ENCODE results near the gene SLC37A2. TPM values are rescaled to one million over a fixed set of nuclear protein-coding genes. Genes with fewer than 3 reads are reported as not detected.
A peak's percentile ranks its signal among the peaks of the same experiment; 100 is the strongest.

SLC37A2 gene
- total RNA-seq, 2 donors from 2014 or later = 2.0 to 4.2 TPM

DNA sequence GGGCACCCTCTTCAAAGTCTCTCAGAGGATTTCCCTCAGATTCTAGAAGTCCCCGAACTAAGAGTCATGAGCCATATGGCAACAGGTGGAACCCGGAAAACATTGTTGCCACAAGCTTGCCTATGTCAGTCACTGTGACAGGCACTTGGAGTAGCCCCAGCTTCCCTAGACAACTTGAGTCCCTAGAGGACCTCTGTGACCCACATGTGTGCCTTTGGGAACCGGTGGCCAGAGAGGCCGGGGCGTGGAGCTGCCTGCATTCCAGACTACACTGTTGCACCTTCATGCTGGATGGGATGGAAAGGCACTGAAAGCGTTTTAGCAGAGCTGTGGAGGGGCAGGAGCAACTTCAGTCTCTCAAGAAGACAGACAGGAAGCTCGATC, 12.1 kb downstream of the SLC37A2 start:
- H3K27ac ChIP-seq = no peak overlapping the region
- H3K9me3 ChIP-seq = no peaks in the 10 kb centered on the region
- DNase-seq (ENCODE audit: low spot score) = peak; percentile 46
- no peaks in the 10 kb centered on the region for H3K27me3 ChIP-seq
- no peak overlapping the region for H3K4me3 ChIP-seq
- no peak for TF ChIP-seq CTCF (IDR thresholded peaks at IDR 0.05)
- no peaks in the 10 kb centered on the region for H3K36me3 ChIP-seq
- no peaks in the 10 kb centered on the region for H3K4me1 ChIP-seq

GRCh38 chr11:125075900-125076317, 12.8 kb downstream of the SLC37A2 start:
- TF ChIP-seq CTCF (IDR thresholded peaks at IDR 0.05) = no peak
- peak; percentile 46 for DNase-seq (ENCODE audit: low spot score)
- H3K36me3 ChIP-seq = no peaks in the 10 kb centered on the region
- H3K9me3 ChIP-seq = no peaks in the 10 kb centered on the region
- no peak overlapping the region for H3K27ac ChIP-seq
- H3K27me3 ChIP-seq = no peaks in the 10 kb centered on the region
- H3K4me1 ChIP-seq = no peaks in the 10 kb centered on the region
- H3K4me3 ChIP-seq = no peak overlapping the region

DNA sequence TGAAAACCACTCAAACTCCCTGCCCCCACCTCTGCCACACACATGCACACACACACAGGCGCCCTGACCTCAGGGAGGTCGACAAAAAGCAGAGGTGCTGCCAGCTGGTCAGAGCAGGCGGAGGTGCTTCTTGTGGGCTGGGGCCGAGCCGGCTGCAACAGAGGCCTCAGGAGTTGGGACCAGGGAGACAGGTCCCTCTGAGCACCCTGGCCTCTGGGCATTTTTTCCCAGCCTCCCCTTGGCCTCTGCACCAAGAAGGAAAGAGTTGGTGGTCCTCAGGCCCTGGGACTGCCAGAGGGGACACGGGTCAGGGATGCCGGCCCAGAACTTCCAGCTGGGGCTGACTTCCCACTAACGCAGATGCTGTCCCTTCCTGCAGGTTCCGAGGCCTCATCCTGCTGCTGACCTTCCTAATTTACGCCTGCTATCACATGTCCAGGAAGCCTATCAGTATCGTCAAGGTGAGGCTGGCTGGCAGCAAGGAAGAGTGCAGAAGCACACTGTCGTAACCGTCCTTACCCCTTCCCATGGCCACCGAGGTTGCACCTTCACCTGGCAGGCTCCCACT, 13.4 kb downstream of the SLC37A2 start:
- TF ChIP-seq CTCF (IDR thresholded peaks at IDR 0.05) = no peak
- Histone ChIP-seq H3K27me3 (no peaks in the 10 kb centered on the region), H3K4me3 (no peak overlapping the region), H3K27ac (no peak overlapping the region), H3K9me3 (no peaks in the 10 kb centered on the region), H3K36me3 (no peaks in the 10 kb centered on the region), H3K4me1 (no peaks in the 10 kb centered on the region)
- no peak for DNase-seq (ENCODE audit: low spot score)

- peak; percentile 52 for DNase-seq (ENCODE audit: low spot score)
- no peak for TF ChIP-seq CTCF (IDR thresholded peaks at IDR 0.05)
- H3K27ac ChIP-seq = no peak overlapping the region
- no peaks in the 10 kb centered on the region for H3K9me3 ChIP-seq
- H3K4me3 ChIP-seq = no peak overlapping the region
- H3K36me3 ChIP-seq = no peaks in the 10 kb centered on the region
- H3K4me1 ChIP-seq = no peaks in the 10 kb centered on the region
- no peaks in the 10 kb centered on the region for H3K27me3 ChIP-seq
Measured at GRCh38 chr11:125078016-125078415, 14.9 kb downstream of the SLC37A2 start.

DNA sequence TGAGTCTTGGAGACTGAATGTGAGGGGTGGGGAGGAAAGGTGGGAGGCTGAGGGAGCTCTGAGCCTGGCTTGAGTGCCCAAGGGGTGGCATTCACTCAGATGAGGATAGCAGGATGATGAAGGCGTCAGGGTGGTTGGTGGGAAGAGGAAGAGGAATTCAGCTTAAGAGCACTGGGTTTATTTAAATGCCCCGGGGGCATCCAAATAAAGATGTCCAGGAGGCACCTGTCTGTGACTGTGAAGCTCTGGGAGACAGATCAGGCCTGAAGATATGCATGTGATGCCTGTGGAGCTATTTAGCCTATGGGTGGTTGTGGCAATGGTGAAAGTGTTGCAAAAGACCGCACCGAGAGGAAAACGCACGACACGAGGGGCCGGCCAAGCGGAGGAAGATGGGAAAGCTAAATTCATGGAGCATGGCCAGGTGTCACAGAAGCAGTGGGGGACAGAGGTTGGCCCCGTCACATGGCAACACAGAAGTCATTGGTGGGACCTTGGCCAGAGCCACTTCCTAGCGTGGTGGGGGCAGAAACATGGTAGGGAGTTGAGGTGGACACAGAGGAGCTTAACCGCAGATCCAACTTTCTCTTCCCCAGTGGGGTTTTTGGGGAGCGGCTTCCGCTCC, 15.5 kb downstream of the SLC37A2 start:
- DNase-seq (ENCODE audit: low spot score) = peak; percentile 42
- H3K27ac ChIP-seq = no peak overlapping the region
- no peaks in the 10 kb centered on the region for H3K9me3 ChIP-seq
- TF ChIP-seq CTCF (IDR thresholded peaks at IDR 0.05) = no peak
- no peaks in the 10 kb centered on the region for H3K4me1 ChIP-seq
- no peaks in the 10 kb centered on the region for H3K36me3 ChIP-seq
- H3K27me3 ChIP-seq = no peaks in the 10 kb centered on the region
- H3K4me3 ChIP-seq = no peak overlapping the region

Data from right atrium auricular region (tissue), 2 donors.